ENCODE data around the gene ZDHHC17. TPM values are rescaled to one million over a fixed set of nuclear protein-coding genes. Genes with fewer than 3 reads are reported as not detected.

ZDHHC17 gene
- total RNA-seq, 4 donors from 2014 or later, result 56.7 to 163 (median 80.8) TPM

DNA sequence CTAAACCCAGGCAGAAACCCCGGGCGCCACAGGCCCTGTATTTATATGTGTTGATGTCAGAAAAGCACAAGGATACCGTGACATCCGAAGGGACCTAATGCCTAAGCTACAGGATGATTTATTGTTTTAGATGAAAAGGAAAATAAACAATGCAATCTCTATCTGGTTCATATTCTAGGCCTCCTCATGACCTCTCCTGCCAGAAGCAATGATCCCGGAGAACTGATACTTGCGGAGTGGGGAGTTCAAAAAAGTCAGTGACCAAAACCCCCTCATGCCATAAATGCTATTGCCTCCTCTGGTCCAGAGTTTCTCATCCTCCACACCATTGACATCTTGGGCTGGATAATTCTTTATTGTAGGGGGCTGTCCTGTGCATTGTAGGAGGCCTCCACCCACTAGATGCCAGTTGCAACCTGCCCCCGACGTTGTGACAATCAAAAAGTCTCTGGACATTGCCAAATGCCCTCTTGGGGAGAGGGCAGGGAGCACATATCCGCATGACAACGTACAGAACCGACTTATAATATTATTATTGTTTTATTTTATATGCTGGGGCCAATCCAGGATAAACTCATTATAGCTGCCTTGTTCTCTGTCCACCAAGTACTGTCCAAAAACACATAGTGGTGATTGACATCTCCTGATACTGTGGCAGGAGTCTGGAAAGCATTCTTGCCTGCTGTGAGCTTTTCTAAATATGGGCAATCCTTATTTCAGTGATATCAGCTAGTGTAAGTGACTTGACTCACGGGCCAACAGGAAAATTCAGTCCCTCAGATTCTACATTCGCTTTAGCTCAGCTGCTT lies 116.0 kb downstream of the ZDHHC17 start:
- TF ChIP-seq, protein P1, sequence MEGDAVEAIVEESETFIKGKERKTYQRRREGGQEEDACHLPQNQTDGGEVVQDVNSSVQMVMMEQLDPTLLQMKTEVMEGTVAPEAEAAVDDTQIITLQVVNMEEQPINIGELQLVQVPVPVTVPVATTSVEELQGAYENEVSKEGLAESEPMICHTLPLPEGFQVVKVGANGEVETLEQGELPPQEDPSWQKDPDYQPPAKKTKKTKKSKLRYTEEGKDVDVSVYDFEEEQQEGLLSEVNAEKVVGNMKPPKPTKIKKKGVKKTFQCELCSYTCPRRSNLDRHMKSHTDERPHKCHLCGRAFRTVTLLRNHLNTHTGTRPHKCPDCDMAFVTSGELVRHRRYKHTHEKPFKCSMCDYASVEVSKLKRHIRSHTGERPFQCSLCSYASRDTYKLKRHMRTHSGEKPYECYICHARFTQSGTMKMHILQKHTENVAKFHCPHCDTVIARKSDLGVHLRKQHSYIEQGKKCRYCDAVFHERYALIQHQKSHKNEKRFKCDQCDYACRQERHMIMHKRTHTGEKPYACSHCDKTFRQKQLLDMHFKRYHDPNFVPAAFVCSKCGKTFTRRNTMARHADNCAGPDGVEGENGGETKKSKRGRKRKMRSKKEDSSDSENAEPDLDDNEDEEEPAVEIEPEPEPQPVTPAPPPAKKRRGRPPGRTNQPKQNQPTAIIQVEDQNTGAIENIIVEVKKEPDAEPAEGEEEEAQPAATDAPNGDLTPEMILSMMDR (IDR thresholded peaks at IDR 0.05), result peak in 1 of 5 experiments; percentile 0
- TF ChIP-seq POLR2A (IDR thresholded peaks at IDR 0.05), result no peak
- H3K4me1 ChIP-seq, result peaks cover 0 to 26% (median 0%) of the 10 kb centered on the region in 4 donors
- H3K27ac ChIP-seq, result peak overlapping the region; percentile 47 to 88 (median 85)
- DNase-seq (ENCODE audit: low spot score in 2 of 2), result no peak
- no peaks in the 10 kb centered on the region for H3K36me3 ChIP-seq
- no peaks in the 10 kb centered on the region for H3K27me3 ChIP-seq
- 38% methylated on average over 13 of the region's 13 CpGs for WGBS, 2 donors
- no peaks in the 10 kb centered on the region for H3K9me3 ChIP-seq
- peak overlapping the region; percentile 48 to 68 (median 58) for H3K4me3 ChIP-seq

DNA sequence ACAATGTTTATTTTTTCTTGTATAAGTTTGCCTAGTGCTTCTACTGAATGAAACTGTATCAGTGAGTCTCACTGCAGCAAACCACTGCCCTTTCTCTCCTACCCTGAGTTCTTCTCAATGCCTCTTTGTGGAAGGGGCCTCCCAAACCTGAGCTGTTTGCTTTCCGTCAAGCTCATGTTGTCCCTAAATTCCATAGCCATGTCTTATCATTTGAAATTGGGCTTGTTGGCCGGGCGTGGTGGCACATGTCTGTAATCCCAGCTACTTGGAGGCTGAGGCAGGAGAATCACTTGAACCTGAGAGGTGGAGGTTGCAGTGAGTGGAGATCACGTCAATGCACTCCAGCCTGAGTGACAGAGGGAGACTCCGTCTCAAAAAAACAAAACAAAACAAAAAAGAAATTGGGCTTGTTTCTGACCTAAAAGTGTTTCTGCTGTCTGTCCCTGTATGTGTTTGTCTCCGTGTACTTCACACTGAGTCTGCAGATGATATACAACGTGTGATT lies 116.7 kb downstream of the ZDHHC17 start:
- H3K36me3 ChIP-seq, result no peaks in the 10 kb centered on the region
- WGBS, 2 donors, result 90% methylated on average over 7 of the region's 7 CpGs
- H3K27ac ChIP-seq, result peak overlapping the region in 1 of 4 donors; percentile 88
- H3K9me3 ChIP-seq, result no peaks in the 10 kb centered on the region
- DNase-seq (ENCODE audit: low spot score in 2 of 2), result no peak
- TF ChIP-seq, protein P1 (IDR thresholded peaks at IDR 0.05), result no peak
- TF ChIP-seq EP300 (IDR thresholded peaks at IDR 0.05) (no peak), POLR2A (IDR thresholded peaks at IDR 0.05) (no peak)
- H3K4me1 ChIP-seq, result peaks cover 0 to 26% (median 0%) of the 10 kb centered on the region in 4 donors
- H3K4me3 ChIP-seq, result no peak overlapping the region
- no peaks in the 10 kb centered on the region for H3K27me3 ChIP-seq

GRCh38 chr12:76881142-76881541 lies 117.2 kb downstream of the ZDHHC17 start:
- Histone ChIP-seq H3K36me3 (no peaks in the 10 kb centered on the region), H3K27me3 (no peaks in the 10 kb centered on the region), H3K4me1 (peaks cover 0 to 26% (median 0%) of the 10 kb centered on the region in 4 donors), H3K9me3 (no peaks in the 10 kb centered on the region), H3K27ac (no peak overlapping the region), H3K4me3 (no peak overlapping the region)
- TF ChIP-seq, protein P1 (IDR thresholded peaks at IDR 0.05), result no peak
- no peak for TF ChIP-seq POLR2A (IDR thresholded peaks at IDR 0.05)
- TF ChIP-seq EP300 (IDR thresholded peaks at IDR 0.05), result no peak
- no peak for DNase-seq (ENCODE audit: low spot score in 2 of 2)

GRCh38 chr12:76882367-76882766 lies 118.5 kb downstream of the ZDHHC17 start:
- Histone ChIP-seq H3K9me3 (no peaks in the 10 kb centered on the region), H3K27me3 (no peaks in the 10 kb centered on the region), H3K36me3 (no peaks in the 10 kb centered on the region), H3K27ac (no peak overlapping the region), H3K4me3 (no peak overlapping the region), H3K4me1 (peaks cover 0 to 23% (median 0%) of the 10 kb centered on the region in 4 donors)
- WGBS, 2 donors, result 91 to 100% methylated on average over 1 of the region's 1 CpG
- DNase-seq (ENCODE audit: low spot score in 2 of 2), result no peak
- TF ChIP-seq POLR2A (IDR thresholded peaks at IDR 0.05) (no peak), EP300 (IDR thresholded peaks at IDR 0.05) (no peak)
- TF ChIP-seq, protein P1 (IDR thresholded peaks at IDR 0.05), result no peak

GRCh38 chr12:76883151-76883550 lies 119.2 kb downstream of the ZDHHC17 start:
- WGBS, 2 donors, result 84 to 95% methylated on average over 6 of the region's 6 CpGs
- Histone ChIP-seq H3K27me3 (no peaks in the 10 kb centered on the region), H3K36me3 (no peaks in the 10 kb centered on the region), H3K4me3 (no peak overlapping the region), H3K27ac (no peak overlapping the region), H3K4me1 (peaks cover 0 to 16% (median 0%) of the 10 kb centered on the region in 4 donors), H3K9me3 (no peaks in the 10 kb centered on the region)
- TF ChIP-seq POLR2A (IDR thresholded peaks at IDR 0.05), result no peak
- TF ChIP-seq, protein P1 (IDR thresholded peaks at IDR 0.05), result no peak
- no peak for DNase-seq (ENCODE audit: low spot score in 2 of 2)

All from tibial nerve (tissue), 4 donors.